Measurements from ENCODE around the gene MYDGF. TPM values are rescaled to one million over a fixed set of nuclear protein-coding genes. Genes with fewer than 3 reads are reported as not detected.

Gene MYDGF
- total and polyA plus RNA-seq, 9 of the 15 experiments (the other 6 are each of a cell fraction or from before 2014, with no cell fraction given), result 4.2 to 141 (median 82.1) TPM

DNA sequence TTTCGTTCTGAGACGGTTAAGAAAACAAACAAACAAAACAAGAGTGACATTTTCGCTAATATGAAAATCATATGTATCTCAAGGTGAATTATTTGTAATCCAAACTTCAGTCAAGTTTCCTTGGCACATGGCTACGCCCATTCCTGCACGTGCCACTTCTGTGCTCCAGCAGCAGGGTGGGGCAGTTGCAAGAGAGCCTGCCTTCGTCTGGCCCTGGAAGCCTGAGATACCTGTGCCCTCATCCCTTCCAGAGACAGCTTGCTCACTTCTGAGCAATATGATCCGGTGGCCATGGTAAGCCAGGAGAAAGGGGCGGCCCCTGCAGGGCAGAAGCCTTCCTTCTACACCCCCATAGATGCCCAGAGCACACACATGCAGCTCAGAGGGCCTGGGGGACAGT lies 31.4 kb upstream of the MYDGF start:
- no peak for ATAC-seq

DNA sequence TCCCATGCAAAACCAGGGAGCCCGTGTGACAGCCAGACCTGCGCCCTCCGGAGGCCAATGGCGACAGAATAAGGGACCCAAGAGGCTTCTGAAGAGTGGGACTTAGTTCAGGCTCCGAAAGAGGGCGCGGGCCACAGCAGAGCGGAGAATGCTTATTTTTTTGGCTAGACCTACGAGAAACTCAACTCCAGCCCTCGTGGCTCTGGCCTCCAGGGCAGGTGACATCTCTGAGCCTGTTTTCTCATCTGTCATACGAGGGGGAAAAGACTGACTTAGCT lies 30.5 kb upstream of the MYDGF start:
- Histone ChIP-seq H3K4me1 (replicated peaks in 1 of 2; ENCODE audit: control insufficient read depth in 2 of 2, insufficient read depth in 2 of 2, low read length in 2 of 2) (peaks cover 0 to 13% of the 10 kb centered on the region in 2 experiments; a peak in 1 of 5 replicates), H3K9me3 (replicated peaks; ENCODE audit: control insufficient read depth, insufficient read depth, low read depth, low read length) (no peaks in the 10 kb centered on the region), H3K4me2 (ENCODE audit: insufficient read depth, low read length) (no peak overlapping the region), H3K27ac (ENCODE audit: extremely low read depth, low read depth, low read length) (no peak overlapping the region), H3K9me1 (ENCODE audit: control insufficient read depth, insufficient read depth, low read length) (no peaks in the 10 kb centered on the region), H3K27me3 (ENCODE audit: control insufficient read depth in 2 of 2, insufficient read depth in 2 of 2, low read length in 2 of 2) (no peaks in the 10 kb centered on the region), H3K4me3 (no peak overlapping the region), H3K9ac (ENCODE audit: insufficient read depth in 1 of 2, low read depth in 2 of 2, low read length in 2 of 2) (no peak overlapping the region), H3K36me3 (ENCODE audit: control insufficient read depth, insufficient read depth, low read length) (peaks cover 87% of the 10 kb centered on the region; the same call in 2 of the 3 replicates), H3K79me2 (ENCODE audit: control insufficient read depth, insufficient read depth, low read length) (no peaks in the 10 kb centered on the region), H2AFZ (ENCODE audit: low read depth, low read length) (no peak overlapping the region), H4K20me1 (replicated peaks; ENCODE audit: control insufficient read depth, insufficient read depth, low read length) (no peaks in the 10 kb centered on the region)
- FAIRE-seq (no peak), DNase-seq (ENCODE audit: extremely low read depth in 1 of 4, low spot score in 3 of 4) (peak in 1 of 4 experiments; percentile 32), ATAC-seq (peak; percentile 46; the same call in 1 of the 3 replicates)
- in situ Hi-C loops (cut with MboI) (no loop called here), intact Hi-C loops (cut with micrococcal nuclease) (no loop called here)
- 88% methylated on average over 11 of the region's 11 CpGs for WGBS (ENCODE audit: insufficient coverage, low coverage, missing lambda C conversion rate)
- no peak for TF ChIP-seq ZSCAN32 (CRISPR knock-in tag; IDR thresholded peaks at IDR 0.05)
- TF ChIP-seq ZNF507 (tag; conservative IDR thresholded peaks at IDR 0.05), result no peak
- TF ChIP-seq, protein P1, sequence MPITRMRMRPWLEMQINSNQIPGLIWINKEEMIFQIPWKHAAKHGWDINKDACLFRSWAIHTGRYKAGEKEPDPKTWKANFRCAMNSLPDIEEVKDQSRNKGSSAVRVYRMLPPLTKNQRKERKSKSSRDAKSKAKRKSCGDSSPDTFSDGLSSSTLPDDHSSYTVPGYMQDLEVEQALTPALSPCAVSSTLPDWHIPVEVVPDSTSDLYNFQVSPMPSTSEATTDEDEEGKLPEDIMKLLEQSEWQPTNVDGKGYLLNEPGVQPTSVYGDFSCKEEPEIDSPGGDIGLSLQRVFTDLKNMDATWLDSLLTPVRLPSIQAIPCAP (CRISPR knock-in tag; IDR thresholded peaks at IDR 0.05; ENCODE audit: borderline replicate concordance), result no peak
- TF ChIP-seq PHF21A (IDR thresholded peaks at IDR 0.05; ENCODE audit: borderline replicate concordance, low read depth), result no peak
- no peak for TF ChIP-seq HMG20A (CRISPR knock-in tag; conservative IDR thresholded peaks at IDR 0.05)
- TF ChIP-seq FOXK2 (conservative IDR thresholded peaks at IDR 0.05 in 1 of 2, IDR thresholded peaks at IDR 0.05 in 1 of 2; ENCODE audit: low read depth in 2 of 2), result no peak
- TF ChIP-seq, protein P2, sequence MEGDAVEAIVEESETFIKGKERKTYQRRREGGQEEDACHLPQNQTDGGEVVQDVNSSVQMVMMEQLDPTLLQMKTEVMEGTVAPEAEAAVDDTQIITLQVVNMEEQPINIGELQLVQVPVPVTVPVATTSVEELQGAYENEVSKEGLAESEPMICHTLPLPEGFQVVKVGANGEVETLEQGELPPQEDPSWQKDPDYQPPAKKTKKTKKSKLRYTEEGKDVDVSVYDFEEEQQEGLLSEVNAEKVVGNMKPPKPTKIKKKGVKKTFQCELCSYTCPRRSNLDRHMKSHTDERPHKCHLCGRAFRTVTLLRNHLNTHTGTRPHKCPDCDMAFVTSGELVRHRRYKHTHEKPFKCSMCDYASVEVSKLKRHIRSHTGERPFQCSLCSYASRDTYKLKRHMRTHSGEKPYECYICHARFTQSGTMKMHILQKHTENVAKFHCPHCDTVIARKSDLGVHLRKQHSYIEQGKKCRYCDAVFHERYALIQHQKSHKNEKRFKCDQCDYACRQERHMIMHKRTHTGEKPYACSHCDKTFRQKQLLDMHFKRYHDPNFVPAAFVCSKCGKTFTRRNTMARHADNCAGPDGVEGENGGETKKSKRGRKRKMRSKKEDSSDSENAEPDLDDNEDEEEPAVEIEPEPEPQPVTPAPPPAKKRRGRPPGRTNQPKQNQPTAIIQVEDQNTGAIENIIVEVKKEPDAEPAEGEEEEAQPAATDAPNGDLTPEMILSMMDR (IDR thresholded peaks at IDR 0.05 in 2 of 3, conservative IDR thresholded peaks at IDR 0.05 in 1 of 3; ENCODE audit: insufficient read depth in 2 of 3, low read depth in 1 of 3, low read length in 3 of 3), result peak in 1 of 3 experiments; percentile 21; a peak in 1 of 6 replicates
- TF ChIP-seq MAFK (IDR thresholded peaks at IDR 0.05; ENCODE audit: low read length), result no peak
- ChIA-PET POLR2A (no interaction called here), CTCF (ENCODE audit: low intra/inter-chr PET ratio) (no interaction called here)
- BruUV-seq (replicated peaks), result no TSS peak

More for the DNA sequence above, 31.4 kb upstream of the MYDGF start:
- TF ChIP-seq HOXB6 (CRISPR knock-in tag; IDR thresholded peaks at IDR 0.05; ENCODE audit: borderline replicate concordance) (no peak), ZNF584 (CRISPR knock-in tag; IDR thresholded peaks at IDR 0.05; ENCODE audit: low read depth) (no peak)
- Histone ChIP-seq H3K27me3 (ENCODE audit: control insufficient read depth in 2 of 2, insufficient read depth in 2 of 2, low read length in 2 of 2) (no peaks in the 10 kb centered on the region), H3K27ac (ENCODE audit: extremely low read depth, low read depth, low read length) (no peak overlapping the region), H3K4me1 (replicated peaks in 1 of 2; ENCODE audit: control insufficient read depth in 2 of 2, insufficient read depth in 2 of 2, low read length in 2 of 2) (peaks cover 0 to 13% of the 10 kb centered on the region in 2 experiments; a peak in 1 of 5 replicates), H3K9ac (ENCODE audit: insufficient read depth in 1 of 2, low read depth in 2 of 2, low read length in 2 of 2) (no peak overlapping the region; a peak in 1 of 4 replicates), H2AFZ (ENCODE audit: low read depth, low read length) (no peak overlapping the region), H3K9me1 (ENCODE audit: control insufficient read depth, insufficient read depth, low read length) (no peaks in the 10 kb centered on the region), H3K4me3 (no peak overlapping the region), H4K20me1 (replicated peaks; ENCODE audit: control insufficient read depth, insufficient read depth, low read length) (no peaks in the 10 kb centered on the region), H3K9me3 (replicated peaks; ENCODE audit: control insufficient read depth, insufficient read depth, low read depth, low read length) (no peaks in the 10 kb centered on the region), H3K79me2 (ENCODE audit: control insufficient read depth, insufficient read depth, low read length) (no peaks in the 10 kb centered on the region), H3K4me2 (ENCODE audit: insufficient read depth, low read length) (no peak overlapping the region), H3K36me3 (ENCODE audit: control insufficient read depth, insufficient read depth, low read length) (peaks cover 85% of the 10 kb centered on the region; the same call in 2 of the 3 replicates)
- in situ Hi-C loops (cut with MboI) (no loop called here), intact Hi-C loops (cut with micrococcal nuclease) (no loop called here)
- ChIA-PET POLR2A (interaction anchor here (0.6 kb wide), 1 partner anchor 15 kb away, joined by 5 read pairs; no protein-coding TSS in a partner anchor), CTCF (ENCODE audit: low intra/inter-chr PET ratio) (no interaction called here)
- FAIRE-seq (no peak), DNase-seq (ENCODE audit: extremely low read depth in 1 of 4, low spot score in 3 of 4) (no peak)
- 97% methylated on average over 8 of the region's 8 CpGs for WGBS (ENCODE audit: insufficient coverage, low coverage, missing lambda C conversion rate)
- no TSS peak for BruUV-seq (replicated peaks)

Measured in K562 (cell line).